GM10248 (cell line): ENCODE results near the gene RSRC1.

Experiments used
- CTCF ChIA-PET: fragments of 300-600 bp; sonication (Branson Sonifier 250); formaldehyde crosslinking; extraction: SDS; loops from one replicate; lab custom pipeline; 2021; ENCODE audit warnings: antibody characterized with exemption; lab: Yijun Ruan, JAX
- POLR2A ChIA-PET: fragments of 350-650 bp; sonication (Branson Sonifier 250); formaldehyde crosslinking; extraction: SDS; loops from one replicate; lab custom pipeline; 2020; ENCODE audit warnings: antibody characterized with exemption; lab: Yijun Ruan, JAX
- DNase-seq: peaks from one replicate; pipeline ENCODE4 v3.0.0; 2012; ENCODE audit errors: extremely low spot score
- CTCF ChIP-seq: IDR thresholded peaks from 2 replicates; pipeline ENCODE4 v1.5.1; 2012; ENCODE audit warnings: mild to moderate bottlenecking, low read depth; ENCODE audit errors: extremely low read depth, missing control alignments, control extremely low read depth

Gene RSRC1

GRCh38 chr3:158140396-158140795 lies 30.5 kb downstream of the RSRC1 start:
- ChIA-PET CTCF (interaction anchor here (1.2 kb wide), 1 partner anchor 25 kb away, joined by 3 read pairs; no protein-coding TSS in a partner anchor), POLR2A (no interaction called here)
- no peak for TF ChIP-seq CTCF
- DNase-seq = no peak

GRCh38 chr3:158148218-158148617 lies 38.3 kb downstream of the RSRC1 start:
- DNase-seq = no peak
- ChIA-PET POLR2A (no interaction called here), CTCF (interaction anchor here (1.0 to 1.5 kb wide), 2 partner anchors 9 to 283 kb away, joined by 3 to 4 read pairs; no protein-coding TSS in a partner anchor)
- TF ChIP-seq CTCF = no peak

- no peak for DNase-seq
- CTCF ChIA-PET = interaction anchor here (0.7 to 2.2 kb wide), 3 partner anchors 13 to 507 kb away, joined by 3 to 10 read pairs (median 4); no protein-coding TSS in a partner anchor
- TF ChIP-seq CTCF = no peak
- POLR2A ChIA-PET = no interaction called here
Observed at GRCh38 chr3:158152186-158152585, 42.3 kb downstream of the RSRC1 start.

- no peak for TF ChIP-seq CTCF
- no peak for DNase-seq
- POLR2A ChIA-PET = no interaction called here
- CTCF ChIA-PET = no interaction called here
Observed at GRCh38 chr3:158158969-158159368, 49.1 kb downstream of the RSRC1 start.

- ChIA-PET POLR2A (no interaction called here), CTCF (no interaction called here)
- DNase-seq = no peak
- TF ChIP-seq CTCF = no peak
Observed at GRCh38 chr3:158159714-158160113, 49.8 kb downstream of the RSRC1 start.

- no peak for TF ChIP-seq CTCF
- CTCF ChIA-PET = interaction anchor here (1.1 kb wide), 1 partner anchor 223 kb away, joined by 3 read pairs; no protein-coding TSS in a partner anchor
- DNase-seq = no peak
- POLR2A ChIA-PET = no interaction called here
Observed at GRCh38 chr3:158160958-158161357, 51.1 kb downstream of the RSRC1 start.
